Fibroblast of lung (primary cell): ENCODE results near the gene LMAN2. TPM values are rescaled to one million over a fixed set of nuclear protein-coding genes. Genes with fewer than 3 reads are reported as not detected.

Experiments used
- DNase-seq, 2 donors: peaks; one replicate each; pipeline versions ENCODE4 v3.0.0 to v3.0.0-alpha.2; 2010; ENCODE audit warnings: low read depth in 2 of 2
- H2AFZ ChIP-seq: 2 replicates; pipeline ENCODE4 v1.5.1; 2012; ENCODE audit warnings: low read length, control low read depth, inconsistent platforms
- H3K27ac ChIP-seq: 2 replicates; pipeline ENCODE4 v1.5.1; 2011; ENCODE audit warnings: low read length, control low read depth; ENCODE audit not compliant: insufficient read depth
- H3K27me3 ChIP-seq: 2 replicates; pipeline ENCODE4 v1.5.1; 2011; ENCODE audit warnings: mild to moderate bottlenecking, low read length; ENCODE audit not compliant: control insufficient read depth, insufficient read depth
- H3K36me3 ChIP-seq: 2 replicates; pipeline ENCODE4 v1.5.1; 2011; ENCODE audit warnings: low read length; ENCODE audit not compliant: control insufficient read depth, insufficient read depth
- H3K4me1 ChIP-seq: 2 replicates; pipeline ENCODE4 v1.5.1; 2011; ENCODE audit warnings: low read length; ENCODE audit not compliant: control insufficient read depth, insufficient read depth; ENCODE audit errors: extremely low read depth
- H3K4me2 ChIP-seq: 2 replicates; pipeline ENCODE4 v1.5.1; 2011; ENCODE audit warnings: low read length, control low read depth; ENCODE audit not compliant: insufficient read depth; ENCODE audit errors: extremely low read depth
- H3K4me3 ChIP-seq, 4 experiments: fragments of 200-600 bp in 1 of 4; sonication (generic) in 1 of 4; replicated peaks in 1 of 4; 2 replicates each; pipeline ENCODE4 v1.5.1; 2011 to 2016; ENCODE audit warnings: low read length in 4 of 4, low read depth in 3 of 4, mild to moderate bottlenecking in 3 of 4, control low read depth in 2 of 4, inconsistent platforms in 1 of 4, mixed read lengths in 1 of 4; ENCODE audit not compliant: insufficient read depth in 1 of 4; ENCODE audit errors: control extremely low read depth in 1 of 4
- H3K79me2 ChIP-seq: 2 replicates; pipeline ENCODE4 v1.5.1; 2012; ENCODE audit warnings: mild to moderate bottlenecking, low read length, inconsistent platforms; ENCODE audit not compliant: control insufficient read depth, insufficient read depth
- H3K9ac ChIP-seq: 2 replicates; pipeline ENCODE4 v1.5.1; 2011; ENCODE audit warnings: mild to moderate bottlenecking, low read length, control low read depth; ENCODE audit not compliant: insufficient read depth
- H3K9me3 ChIP-seq: 2 replicates; pipeline ENCODE4 v1.5.1; 2012; ENCODE audit warnings: low read depth, low read length; ENCODE audit not compliant: control insufficient read depth, insufficient read depth
- H4K20me1 ChIP-seq: 2 replicates; pipeline ENCODE4 v1.5.1; 2011; ENCODE audit warnings: low read length; ENCODE audit not compliant: control insufficient read depth, insufficient read depth; ENCODE audit errors: extremely low read depth
- EZH2 ChIP-seq: IDR thresholded peaks from 2 replicates; pipeline ENCODE4 v1.5.1; 2012; ENCODE audit warnings: low read length, control low read depth, mild to moderate bottlenecking; ENCODE audit errors: missing control alignments
- polyA plus RNA-seq, 2 donors: library from polyadenylated mRNA; depleted of rRNA in 1 of 2; stranded (reverse) in 1 of 2; unstranded in 1 of 2; fragments of >200 nt; gene quantifications; 2 replicates each; pipeline ENCODE4 v1.2.1, GENCODE V29; 2011 to 2012; ENCODE audit warnings: missing spikeins in 1 of 2
- total RNA-seq: library from RNA; depleted of rRNA; stranded (reverse); fragments of >200 nt; gene quantifications from 2 replicates; pipeline ENCODE4 v1.2.1, GENCODE V29; 2014
- TF ChIP-seq, protein P1 (sequence below), 2 donors: IDR thresholded peaks in 1 of 2; conservative IDR thresholded peaks in 1 of 2; 1 replicate in 1 of 2; 2 replicates in 1 of 2; pipeline ENCODE4 v1.5.1; 2011 to 2012; ENCODE audit warnings: low read length in 2 of 2, control low read depth in 1 of 2, inconsistent platforms in 1 of 2, low read depth in 1 of 2, mild to moderate bottlenecking in 1 of 2

LMAN2 gene
- total and polyA plus RNA-seq, 2 donors (not counting 1 experiment from before 2014, with no cell fraction given), result 145 to 396 TPM

DNA sequence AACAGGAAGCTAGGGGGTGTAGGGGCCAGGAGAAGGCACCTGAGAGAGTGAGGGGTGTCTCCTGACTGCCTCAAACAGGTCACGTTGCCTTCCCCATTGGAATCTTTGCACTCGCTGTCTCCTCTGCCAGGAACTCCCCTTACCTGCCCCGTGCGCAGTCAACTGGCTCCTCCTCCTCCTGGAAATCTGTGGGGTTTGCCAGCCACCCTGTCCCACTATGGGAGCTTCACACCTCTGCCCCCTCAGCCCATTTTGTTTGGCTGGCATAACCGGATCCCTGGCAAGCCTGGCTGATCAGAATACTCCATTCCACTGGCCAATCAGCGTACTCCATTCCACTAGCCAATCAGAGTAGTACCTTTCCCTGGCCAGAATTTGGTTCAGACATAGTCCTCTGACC lies 22.3 kb upstream of the LMAN2 start:
- Histone ChIP-seq H3K27ac (no peak overlapping the region), H3K9ac (no peak overlapping the region), H3K79me2 (no peaks in the 10 kb centered on the region), H3K4me1 (no peaks in the 10 kb centered on the region), H2AFZ (no peak overlapping the region), H3K4me2 (no peak overlapping the region), H3K27me3 (no peaks in the 10 kb centered on the region), H4K20me1 (no peaks in the 10 kb centered on the region), H3K36me3 (no peaks in the 10 kb centered on the region), H3K4me3 (no peak overlapping the region), H3K9me3 (no peaks in the 10 kb centered on the region)
- no peak for DNase-seq
- TF ChIP-seq, protein P1, sequence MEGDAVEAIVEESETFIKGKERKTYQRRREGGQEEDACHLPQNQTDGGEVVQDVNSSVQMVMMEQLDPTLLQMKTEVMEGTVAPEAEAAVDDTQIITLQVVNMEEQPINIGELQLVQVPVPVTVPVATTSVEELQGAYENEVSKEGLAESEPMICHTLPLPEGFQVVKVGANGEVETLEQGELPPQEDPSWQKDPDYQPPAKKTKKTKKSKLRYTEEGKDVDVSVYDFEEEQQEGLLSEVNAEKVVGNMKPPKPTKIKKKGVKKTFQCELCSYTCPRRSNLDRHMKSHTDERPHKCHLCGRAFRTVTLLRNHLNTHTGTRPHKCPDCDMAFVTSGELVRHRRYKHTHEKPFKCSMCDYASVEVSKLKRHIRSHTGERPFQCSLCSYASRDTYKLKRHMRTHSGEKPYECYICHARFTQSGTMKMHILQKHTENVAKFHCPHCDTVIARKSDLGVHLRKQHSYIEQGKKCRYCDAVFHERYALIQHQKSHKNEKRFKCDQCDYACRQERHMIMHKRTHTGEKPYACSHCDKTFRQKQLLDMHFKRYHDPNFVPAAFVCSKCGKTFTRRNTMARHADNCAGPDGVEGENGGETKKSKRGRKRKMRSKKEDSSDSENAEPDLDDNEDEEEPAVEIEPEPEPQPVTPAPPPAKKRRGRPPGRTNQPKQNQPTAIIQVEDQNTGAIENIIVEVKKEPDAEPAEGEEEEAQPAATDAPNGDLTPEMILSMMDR (conservative IDR thresholded peaks at IDR 0.05 in 1 of 2, IDR thresholded peaks at IDR 0.05 in 1 of 2; ENCODE audit: low read depth in 1 of 2, low read length in 2 of 2), result no peak
- no peak for TF ChIP-seq EZH2

DNA sequence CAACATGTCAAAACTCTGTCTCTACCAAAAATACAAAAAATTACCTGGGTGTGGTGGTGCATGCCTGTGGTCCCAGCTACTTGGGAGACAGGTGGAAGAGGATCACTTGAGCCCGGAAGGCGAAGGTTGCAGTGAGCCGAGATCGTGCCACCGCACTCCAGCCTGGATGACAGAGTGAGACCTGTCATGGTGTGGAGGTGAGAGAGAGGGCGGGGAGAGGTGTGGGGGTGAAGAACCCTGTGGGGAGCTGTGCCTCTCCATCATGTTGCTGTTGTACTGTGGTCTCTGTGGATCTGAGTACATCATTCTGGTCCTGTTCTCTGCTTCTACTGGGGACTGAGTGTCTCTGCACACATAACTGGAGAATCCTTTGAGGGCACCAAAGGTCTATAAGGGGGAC lies 21.4 kb upstream of the LMAN2 start:
- no peaks in the 10 kb centered on the region for H3K79me2 ChIP-seq
- no peak overlapping the region for H3K4me3 ChIP-seq
- no peak overlapping the region for H2AFZ ChIP-seq

DNA sequence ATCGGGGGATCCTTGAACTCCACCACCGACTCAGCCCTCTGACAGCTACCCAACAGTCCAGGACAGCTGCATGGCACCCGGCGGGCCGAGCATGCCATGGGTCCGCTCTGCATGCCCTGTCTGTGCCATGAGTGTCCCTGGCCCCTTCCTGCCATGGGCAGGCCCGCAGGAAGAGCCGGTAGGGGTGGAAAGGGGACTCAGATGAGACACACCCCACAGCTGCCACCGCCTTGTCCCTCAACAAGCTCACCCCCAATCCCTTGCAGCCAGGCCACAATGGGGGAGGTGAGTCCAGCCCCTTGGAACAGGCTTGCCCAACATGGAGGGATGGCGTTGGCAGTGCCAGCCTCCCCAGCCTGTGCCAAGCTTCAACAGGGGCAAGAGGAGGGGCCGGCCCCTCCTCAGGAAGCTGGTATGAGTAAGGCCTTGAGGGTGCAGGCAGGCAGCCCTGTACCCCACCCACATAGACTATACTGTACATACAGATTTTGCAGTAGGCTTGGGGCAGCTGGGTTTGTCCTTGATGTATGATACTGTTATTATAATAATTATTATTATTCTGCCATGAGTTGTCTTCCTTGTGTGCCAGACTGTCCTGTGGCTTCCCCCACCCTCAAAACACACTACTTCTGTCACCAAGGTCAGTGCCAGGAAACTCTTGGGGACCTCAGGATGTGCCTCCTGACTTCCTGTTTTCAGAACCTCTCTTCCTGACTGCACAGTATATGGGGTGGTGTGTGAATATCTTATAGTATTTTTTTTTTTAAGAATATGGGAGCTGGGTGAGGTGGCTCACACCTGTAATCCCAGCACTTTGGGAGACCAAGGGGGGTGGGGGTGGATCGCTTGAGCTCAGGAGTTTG lies 20.8 kb upstream of the LMAN2 start:
- H3K4me3 ChIP-seq, result no peak overlapping the region
- no peak overlapping the region for H3K9ac ChIP-seq
- no peaks in the 10 kb centered on the region for H4K20me1 ChIP-seq
- no peaks in the 10 kb centered on the region for H3K9me3 ChIP-seq
- H3K4me1 ChIP-seq, result no peaks in the 10 kb centered on the region
- no peaks in the 10 kb centered on the region for H3K79me2 ChIP-seq
- TF ChIP-seq, protein P1 (conservative IDR thresholded peaks at IDR 0.05 in 1 of 2, IDR thresholded peaks at IDR 0.05 in 1 of 2; ENCODE audit: low read depth in 1 of 2, low read length in 2 of 2), result no peak
- no peak for TF ChIP-seq EZH2
- DNase-seq, result no peak
- H2AFZ ChIP-seq, result no peak overlapping the region
- no peak overlapping the region for H3K4me2 ChIP-seq
- H3K36me3 ChIP-seq, result no peaks in the 10 kb centered on the region
- no peak overlapping the region for H3K27ac ChIP-seq
- no peaks in the 10 kb centered on the region for H3K27me3 ChIP-seq

More for the DNA sequence above, 21.4 kb upstream of the LMAN2 start:
- Histone ChIP-seq H3K9ac (no peak overlapping the region), H3K36me3 (no peaks in the 10 kb centered on the region), H3K27me3 (no peaks in the 10 kb centered on the region), H3K9me3 (no peaks in the 10 kb centered on the region), H3K4me1 (no peaks in the 10 kb centered on the region), H3K27ac (no peak overlapping the region), H4K20me1 (no peaks in the 10 kb centered on the region), H3K4me2 (no peak overlapping the region)
- no peak for TF ChIP-seq EZH2
- TF ChIP-seq, protein P1 (conservative IDR thresholded peaks at IDR 0.05 in 1 of 2, IDR thresholded peaks at IDR 0.05 in 1 of 2; ENCODE audit: low read depth in 1 of 2, low read length in 2 of 2), result no peak
- no peak for DNase-seq
